Nucleus accumbens (tissue), 56 donors: ENCODE data around the gene XPC.

ENCODE experiments used
- DNase-seq, 56 donors: peaks; one replicate each; lab custom pipeline; 2025; lab: John Stamatoyannopoulos, UW

Gene XPC

GRCh38 chr3:14208977-14209394 is 30.6 kb upstream of the XPC start:
- DNase-seq, result no peak

DNA sequence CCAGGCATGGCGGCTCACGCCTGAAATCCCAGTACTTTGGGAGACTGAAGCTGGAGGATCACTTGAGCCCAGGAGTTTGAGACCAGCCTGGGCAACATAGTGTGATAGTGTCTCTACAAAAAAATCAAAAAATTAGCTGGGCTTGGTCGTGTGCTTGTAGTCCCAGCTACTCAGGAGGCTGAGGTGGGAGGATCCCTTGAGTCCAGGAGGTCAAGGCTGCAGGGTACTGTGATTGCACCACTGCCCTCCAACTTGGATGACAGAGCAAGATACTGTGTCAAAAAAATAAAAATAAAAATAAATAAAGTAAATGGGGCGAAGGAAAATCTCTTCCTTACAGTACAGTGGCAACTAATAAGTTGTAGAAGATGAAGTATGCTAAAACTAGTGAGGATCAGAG is 29.8 kb upstream of the XPC start:
- DNase-seq, result no peak

DNA sequence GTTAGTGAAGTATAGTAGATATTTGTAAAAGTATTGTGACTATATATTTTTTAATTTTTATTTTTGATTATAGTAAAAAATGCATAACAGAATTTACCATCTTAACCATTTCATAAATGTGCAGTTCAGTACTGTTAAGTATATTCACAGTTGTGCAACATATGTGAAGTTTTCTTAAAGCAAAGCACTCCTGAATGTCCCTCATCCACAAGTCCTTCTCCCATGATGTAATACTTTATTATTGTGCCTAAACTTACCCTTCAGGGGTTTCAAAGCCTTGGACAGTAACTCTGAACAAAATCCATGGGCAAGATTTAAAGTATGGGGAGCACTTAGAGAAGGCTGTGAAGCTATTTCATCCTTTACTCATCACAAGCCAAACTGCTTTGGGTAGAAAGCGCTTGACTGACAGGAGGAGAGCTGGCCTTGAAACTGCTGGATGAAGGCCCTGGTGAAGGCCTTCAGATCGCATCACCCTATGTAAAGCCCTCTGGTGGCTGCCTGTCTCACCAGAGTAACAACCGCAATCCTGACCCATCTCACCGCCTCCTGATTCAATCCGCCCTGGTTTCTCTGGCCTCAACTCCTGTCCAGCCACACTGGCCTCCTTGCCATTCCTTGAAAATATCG is 28.3 kb upstream of the XPC start:
- DNase-seq, result no peak

DNA sequence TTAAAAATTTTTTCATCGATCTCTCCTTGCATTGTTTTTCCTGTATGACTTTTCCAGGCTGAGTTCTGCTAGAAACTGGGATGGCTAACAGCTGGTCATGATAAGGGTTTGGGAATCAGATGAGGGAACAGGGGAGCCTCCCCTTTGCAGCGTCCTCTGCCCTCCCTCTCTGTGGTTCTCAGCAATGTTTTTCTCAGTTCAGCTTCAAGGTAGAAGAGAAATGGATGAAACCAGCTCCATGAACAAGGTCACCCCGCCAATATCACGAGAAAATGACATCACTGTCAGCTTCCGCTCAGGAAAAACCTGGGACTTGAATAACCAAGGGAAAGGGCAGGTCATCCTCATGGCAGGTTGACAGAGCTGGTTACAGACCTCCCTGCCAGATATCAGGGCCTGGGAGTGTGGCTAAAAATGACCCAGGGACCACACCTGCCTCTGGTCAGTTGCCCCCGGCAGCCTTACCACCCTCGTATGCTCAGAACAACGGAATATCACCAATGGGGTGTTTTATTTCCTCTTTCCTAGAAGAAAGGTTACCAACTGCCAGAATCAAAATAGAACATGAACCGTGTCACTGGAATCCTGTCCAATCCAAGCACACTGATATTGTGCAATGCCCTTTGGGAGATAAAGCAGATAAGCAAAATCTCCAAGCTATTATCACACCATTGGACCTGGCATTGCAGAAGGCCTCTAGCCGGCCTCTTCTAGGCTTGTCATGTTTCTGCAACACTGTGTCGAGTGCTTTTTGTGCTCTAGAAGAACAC is 26.3 kb upstream of the XPC start:
- DNase-seq, result no peak

GRCh38 chr3:14203521-14204079 is 25.2 kb upstream of the XPC start:
- DNase-seq, result peak in 50 of 56 donors; percentile 5 to 81 (median 46)

DNA sequence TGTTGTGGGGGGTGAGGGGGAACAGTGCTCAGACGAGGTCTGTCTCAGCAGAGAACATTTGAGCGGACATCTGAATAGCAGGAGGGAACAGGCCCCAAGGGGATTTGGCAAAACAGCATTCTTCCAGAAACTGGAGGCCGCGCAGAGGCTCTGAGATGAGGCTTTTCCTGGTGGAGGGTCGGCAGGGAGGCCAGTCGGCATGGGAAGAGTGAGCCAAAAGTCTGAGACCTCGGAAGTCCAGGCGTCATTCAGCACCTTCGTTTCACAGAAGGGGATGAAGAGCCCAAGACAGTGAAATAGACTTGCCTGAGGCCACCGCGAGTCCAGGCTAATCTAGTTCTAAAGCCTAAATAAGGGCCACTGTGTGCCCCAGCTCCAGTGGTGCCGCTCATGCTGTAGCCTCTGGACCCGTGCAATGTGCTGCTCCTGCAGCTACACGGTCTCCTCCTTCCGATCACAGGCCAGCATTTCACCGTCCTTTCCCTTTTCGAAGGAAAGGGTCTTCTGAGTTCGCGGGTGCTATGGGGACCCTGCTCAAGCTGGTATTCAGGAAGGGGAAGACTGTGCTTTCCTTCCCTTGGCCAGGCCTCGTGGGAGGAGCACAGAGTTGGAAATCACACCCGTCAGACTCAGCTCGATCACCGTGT is 24.6 kb upstream of the XPC start:
- no peak for DNase-seq

DNA sequence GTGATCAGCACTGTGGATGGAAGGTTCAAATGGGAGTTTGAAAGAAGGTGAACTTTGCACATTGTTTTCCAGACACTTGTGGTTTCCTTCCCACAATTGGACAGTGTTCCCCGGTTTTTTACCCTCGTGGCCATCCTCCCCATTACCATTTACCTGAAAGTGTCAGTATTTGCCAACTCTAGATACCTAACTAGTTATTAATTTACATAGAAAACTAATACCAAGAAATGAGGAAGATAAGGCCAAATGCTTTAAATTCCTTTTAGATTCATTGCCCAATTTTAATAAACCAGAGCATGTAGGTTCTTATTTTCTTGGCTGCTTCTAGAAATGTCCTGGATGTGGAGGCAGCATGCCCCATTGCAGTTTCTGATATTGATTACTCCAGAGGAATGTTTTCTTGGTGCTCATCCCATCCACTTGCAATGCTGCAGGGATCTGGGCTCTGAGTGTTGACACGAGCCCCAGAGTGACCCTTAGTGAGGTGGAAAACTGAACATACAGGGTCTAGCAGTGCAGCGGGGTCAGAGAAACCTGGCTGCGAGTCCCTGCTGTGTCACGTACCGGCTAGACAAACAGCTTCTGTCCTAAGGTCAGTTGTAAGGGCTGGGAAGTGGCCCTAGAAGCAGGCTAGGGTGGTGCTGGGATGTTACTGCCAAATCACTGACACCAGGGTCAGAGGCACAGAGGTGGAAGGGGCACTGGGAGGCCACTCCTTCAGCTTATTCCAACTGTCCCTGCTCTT is 23.7 kb upstream of the XPC start:
- no peak for DNase-seq

DNA sequence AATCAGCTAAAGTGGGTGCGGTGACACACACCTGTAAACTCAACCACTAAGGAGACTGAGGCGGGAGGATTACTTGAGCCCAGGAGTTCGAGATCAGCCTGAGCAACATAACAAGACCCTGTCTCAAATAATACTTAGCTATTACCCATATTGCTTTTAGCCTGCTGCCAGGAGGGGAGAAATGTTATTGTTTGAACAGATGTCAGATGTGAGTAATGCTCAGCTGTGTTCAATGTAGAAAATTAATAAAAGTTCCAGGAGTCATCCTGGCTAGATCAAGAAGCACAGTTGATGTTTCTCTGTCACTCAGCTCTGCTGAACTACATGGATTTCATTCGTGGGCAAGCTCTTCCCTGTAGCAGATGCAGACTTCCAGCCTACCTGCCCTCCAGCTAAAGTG is 22.4 kb upstream of the XPC start:
- DNase-seq, result no peak

- no peak for DNase-seq
Measured at GRCh38 chr3:14200276-14200675, 21.9 kb upstream of the XPC start.

DNA sequence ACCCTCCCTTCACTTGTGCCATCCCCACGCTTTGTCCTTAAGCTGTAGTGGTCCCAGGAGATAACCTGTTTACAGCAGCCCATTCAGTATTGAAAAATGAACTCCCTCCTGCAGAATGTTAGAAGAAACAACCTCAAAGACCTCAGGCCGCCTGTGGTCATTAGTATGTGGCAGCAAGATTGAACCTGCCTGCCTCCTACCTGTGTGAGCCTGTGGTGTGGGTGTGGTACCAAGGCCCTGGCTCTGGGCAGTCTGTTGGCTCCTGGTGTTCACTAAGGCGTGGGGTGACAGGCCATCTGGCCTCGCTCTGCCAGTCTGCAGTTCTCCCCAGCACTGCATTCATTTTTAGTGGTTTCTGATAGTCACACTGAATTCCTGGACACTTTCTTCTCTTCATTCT is 21.2 kb upstream of the XPC start:
- DNase-seq, result no peak

- no peak for DNase-seq
Measured at GRCh38 chr3:14194865-14195264, 16.5 kb upstream of the XPC start.

GRCh38 chr3:14188041-14188754 is 9.8 kb upstream of the XPC start:
- DNase-seq, result no peak

GRCh38 chr3:14186854-14187458 is 8.6 kb upstream of the XPC start:
- DNase-seq, result no peak

DNA sequence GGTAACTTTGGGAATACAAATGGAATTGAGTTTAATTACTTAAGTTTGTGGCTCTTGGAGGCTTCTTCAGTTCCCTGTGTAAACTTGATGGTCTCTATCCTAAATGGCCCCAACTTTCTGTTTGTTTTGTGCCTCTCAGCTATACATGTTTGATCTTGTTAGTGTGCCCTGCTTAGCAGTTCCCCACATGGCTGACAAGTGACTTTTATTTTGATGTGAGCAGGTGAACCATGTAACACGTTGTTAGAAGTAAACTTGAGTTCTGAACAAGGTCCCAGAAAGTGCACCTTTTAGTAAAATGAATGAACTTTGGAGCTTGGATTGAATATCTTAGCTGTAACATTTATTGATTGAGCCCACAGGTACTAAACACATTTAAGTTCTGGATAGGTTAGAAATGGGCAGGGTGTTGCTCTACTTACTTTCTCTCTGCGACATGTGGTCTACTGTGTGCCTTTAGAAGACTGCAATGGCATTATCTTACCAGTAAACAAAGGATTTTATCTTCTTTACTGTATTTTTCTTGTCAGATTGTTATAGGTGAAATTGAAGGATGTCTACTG is 4.7 kb upstream of the XPC start:
- no peak for DNase-seq

- DNase-seq, result no peak
Measured at GRCh38 chr3:14181253-14181652, 2.9 kb upstream of the XPC start.

DNA sequence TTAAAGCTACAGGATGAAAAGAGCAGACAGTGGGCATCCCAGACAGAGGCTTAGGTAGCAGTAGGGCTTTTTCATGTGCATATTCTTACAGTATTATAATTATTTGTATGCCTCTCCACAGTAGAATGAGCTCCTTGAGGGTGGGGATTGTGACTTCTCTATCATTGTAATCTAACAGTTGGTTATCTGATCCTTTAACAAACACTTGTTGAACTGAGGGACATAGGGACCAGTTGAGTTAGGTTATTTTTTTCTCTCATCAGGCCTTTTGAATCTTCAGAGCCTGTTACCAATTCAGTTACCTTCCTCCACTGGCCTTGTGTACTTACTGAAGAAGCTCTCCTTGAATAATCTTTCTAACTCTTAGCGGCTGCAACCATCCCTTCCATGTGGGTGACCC is 1.4 kb upstream of the XPC start:
- no peak for DNase-seq

- no peak for DNase-seq
Measured at GRCh38 chr3:14179114-14179465, 689 bp upstream of the XPC start.

DNA sequence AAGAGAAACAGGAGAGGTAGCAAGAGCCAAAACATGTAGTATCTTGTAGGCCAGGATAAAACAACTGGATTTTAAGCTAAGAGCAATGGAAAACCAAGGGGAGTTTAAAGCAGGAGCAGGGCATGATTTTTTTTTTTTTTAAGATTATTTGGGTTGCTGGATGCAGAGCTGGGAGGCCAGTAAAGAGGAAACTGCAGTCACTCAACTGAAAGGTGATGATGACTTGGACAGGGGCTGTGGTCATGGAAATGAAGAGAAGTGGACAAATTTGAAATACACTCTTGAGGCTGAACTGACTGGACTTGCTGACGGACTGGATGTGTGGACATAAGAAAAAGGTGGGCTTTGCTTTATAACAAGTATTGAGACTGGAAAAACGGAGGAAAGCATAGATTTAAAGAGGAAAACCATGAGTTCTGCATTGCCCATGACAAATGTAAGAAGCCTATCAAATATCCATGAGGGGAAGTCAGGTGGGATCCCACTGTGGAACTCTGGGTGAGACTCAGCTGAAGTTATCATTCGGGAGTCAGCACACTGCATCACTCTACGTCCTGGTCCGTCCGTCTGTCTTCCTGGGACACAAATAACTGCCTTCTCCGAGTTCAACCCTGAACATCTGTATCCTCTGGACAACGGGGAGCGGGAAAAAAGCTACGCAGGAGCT is 688 bp downstream of the XPC start:
- DNase-seq, result peak in 5 of 56 donors; percentile 31 to 61 (median 47)
